Kidney (tissue), 14 donors: ENCODE measurements around the gene SLX4IP. TPM values are rescaled to one million over a fixed set of nuclear protein-coding genes. Genes with fewer than 3 reads are reported as not detected.

ENCODE experiments used
- DNase-seq, 5 donors: peaks; one replicate each; pipeline ENCODE4 v3.0.0-alpha.2; 2013 to 2020
- FAIRE-seq: peaks from 2 replicates; lab custom pipeline; 2012; peaks lifted over from hg19 to GRCh38; lab: Jason Lieb, UNC
- H3K27ac ChIP-seq, 2 donors: one replicate each; pipeline ENCODE4 v1.7.0; 2013; ENCODE audit warnings: low read depth in 2 of 2, low read length in 2 of 2, inconsistent platforms in 1 of 2
- H3K27me3 ChIP-seq: one replicate; pipeline ENCODE4 v1.7.1; 2013; ENCODE audit warnings: low read length, inconsistent platforms; ENCODE audit not compliant: control insufficient read depth, insufficient read depth
- H3K36me3 ChIP-seq, 3 donors: one replicate each; pipeline versions ENCODE4 v1.7.0 to v1.7.1; 2013; ENCODE audit warnings: low read length in 3 of 3, control low read depth in 1 of 3, inconsistent platforms in 1 of 3; ENCODE audit not compliant: insufficient read depth in 3 of 3, control insufficient read depth in 2 of 3
- H3K4me1 ChIP-seq, 3 donors: one replicate each; pipeline versions ENCODE4 v1.7.0 to v1.7.1; 2013; ENCODE audit warnings: low read length in 3 of 3, inconsistent platforms in 1 of 3, low read depth in 1 of 3; ENCODE audit not compliant: control insufficient read depth in 2 of 3, insufficient read depth in 2 of 3
- H3K4me3 ChIP-seq, 3 donors: one replicate each; pipeline versions ENCODE4 v1.7.0 to v1.8.1; 2013; ENCODE audit warnings: low read length in 3 of 3, control low read depth in 1 of 3, inconsistent platforms in 1 of 3
- H3K9ac ChIP-seq, 3 donors: one replicate each; pipeline versions ENCODE4 v1.7.0 to v1.7.1; 2013; ENCODE audit warnings: low read length in 3 of 3, control low read depth in 1 of 3, inconsistent platforms in 1 of 3
- H3K9me3 ChIP-seq, 3 donors: one replicate each; pipeline versions ENCODE4 v1.7.0 to v1.7.1; 2013; ENCODE audit warnings: low read length in 3 of 3, control low read depth in 1 of 3, inconsistent platforms in 1 of 3; ENCODE audit not compliant: control insufficient read depth in 2 of 3, insufficient read depth in 1 of 3
- intact Hi-C: fragments of 100-400 bp; cut with DNase I; formaldehyde crosslinking; loops from one replicate; pipeline ENCODE4 v1.11.1; 2022
- polyA plus RNA-seq: library from polyadenylated mRNA; stranded (reverse); fragments of 350-450 nt; fragmentation: Illumina TruSeq; extraction: RNeasy Lipid Tissue Mini Kit (QIAGEN cat#74804); gene quantifications from one replicate; pipeline ENCODE4 v1.2.3, GENCODE V29; 2014; ENCODE audit warnings: low read depth, low replicate concordance; ENCODE audit not compliant: insufficient read depth
- total RNA-seq: library from RNA; stranded (reverse); fragmentation: NEBNext Ultra II Directional; extraction: Animal tissue kit (Norgen Biotek cat#: 25700); gene quantifications from one replicate; pipeline ENCODE4 v1.2.1, GENCODE V29; 2021
- TF ChIP-seq, protein P1 (sequence below): IDR thresholded peaks from 3 replicates; pipeline ENCODE4 v1.5.1; 2012; ENCODE audit warnings: mild to moderate bottlenecking, moderate library complexity, borderline replicate concordance; ENCODE audit not compliant: insufficient read depth; ENCODE audit errors: extremely low read depth
- donor health status: control.
- donor health status: control.
- donor health status: control.
- donor health status: control.
- donor health status: control.
- donor health status: DM: yes; HTN: yes; CAD: no.
- donor health status: Normal renal cell carcinoma (clear cell type).

The SLX4IP gene
- total and polyA plus RNA-seq, 2 donors from 2014 or later = 2.6 to 7.6 TPM

DNA sequence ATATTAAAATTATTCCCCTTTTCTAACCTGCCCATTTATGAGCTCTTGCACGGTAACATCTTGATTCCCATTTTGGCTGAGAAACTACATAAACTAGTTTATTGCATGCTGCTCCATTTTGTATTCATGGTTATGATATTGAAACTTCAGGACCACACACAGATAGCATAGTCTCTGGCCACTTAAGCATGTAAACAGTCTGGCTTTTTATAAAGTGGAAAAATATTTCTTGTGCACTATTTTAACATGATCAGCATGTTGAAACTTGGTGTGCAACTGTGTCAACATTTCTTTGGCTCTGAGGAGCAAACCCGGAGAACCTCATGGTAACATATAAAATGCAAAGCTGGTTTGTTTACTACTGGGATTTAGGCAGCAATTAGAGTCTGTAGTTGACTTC, 70.7 kb downstream of the SLX4IP start:
- Histone ChIP-seq H3K27ac (no peak overlapping the region), H3K4me3 (no peak overlapping the region), H3K9me3 (no peaks in the 10 kb centered on the region), H3K27me3 (no peaks in the 10 kb centered on the region), H3K9ac (no peak overlapping the region), H3K36me3 (no peaks in the 10 kb centered on the region), H3K4me1 (peaks cover 0 to 16% (median 9%) of the 10 kb centered on the region in 3 donors)
- DNase-seq (peak in 1 of 5 donors; percentile 54), FAIRE-seq (no peak)
- TF ChIP-seq, protein P1, sequence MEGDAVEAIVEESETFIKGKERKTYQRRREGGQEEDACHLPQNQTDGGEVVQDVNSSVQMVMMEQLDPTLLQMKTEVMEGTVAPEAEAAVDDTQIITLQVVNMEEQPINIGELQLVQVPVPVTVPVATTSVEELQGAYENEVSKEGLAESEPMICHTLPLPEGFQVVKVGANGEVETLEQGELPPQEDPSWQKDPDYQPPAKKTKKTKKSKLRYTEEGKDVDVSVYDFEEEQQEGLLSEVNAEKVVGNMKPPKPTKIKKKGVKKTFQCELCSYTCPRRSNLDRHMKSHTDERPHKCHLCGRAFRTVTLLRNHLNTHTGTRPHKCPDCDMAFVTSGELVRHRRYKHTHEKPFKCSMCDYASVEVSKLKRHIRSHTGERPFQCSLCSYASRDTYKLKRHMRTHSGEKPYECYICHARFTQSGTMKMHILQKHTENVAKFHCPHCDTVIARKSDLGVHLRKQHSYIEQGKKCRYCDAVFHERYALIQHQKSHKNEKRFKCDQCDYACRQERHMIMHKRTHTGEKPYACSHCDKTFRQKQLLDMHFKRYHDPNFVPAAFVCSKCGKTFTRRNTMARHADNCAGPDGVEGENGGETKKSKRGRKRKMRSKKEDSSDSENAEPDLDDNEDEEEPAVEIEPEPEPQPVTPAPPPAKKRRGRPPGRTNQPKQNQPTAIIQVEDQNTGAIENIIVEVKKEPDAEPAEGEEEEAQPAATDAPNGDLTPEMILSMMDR = no peak
- intact Hi-C loops = no loop called here

DNA sequence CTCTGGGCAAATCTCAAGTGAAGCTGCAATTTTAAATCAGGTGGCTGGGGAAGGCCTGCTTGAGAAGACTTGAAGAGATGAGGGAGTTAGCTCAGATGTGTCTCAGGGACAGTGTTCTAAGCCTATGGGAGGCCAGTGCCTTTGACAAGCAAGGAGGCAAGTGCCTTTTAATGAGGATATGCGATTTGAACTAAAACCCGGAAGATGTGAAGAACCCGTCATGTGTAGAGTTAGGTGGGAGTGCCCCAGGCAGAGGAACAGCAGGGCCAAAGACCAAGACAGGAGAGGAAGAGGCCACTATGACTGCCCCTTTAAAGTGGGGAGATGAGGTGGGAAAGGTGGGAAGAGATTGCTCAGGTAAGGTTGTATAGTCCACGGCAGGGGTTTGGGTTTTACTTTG, 71.9 kb downstream of the SLX4IP start:
- FAIRE-seq (no peak), DNase-seq (peak in 1 of 5 donors; percentile 16)
- Histone ChIP-seq H3K9ac (no peak overlapping the region), H3K27me3 (no peaks in the 10 kb centered on the region), H3K27ac (no peak overlapping the region), H3K4me1 (peaks cover 0 to 20% (median 9%) of the 10 kb centered on the region in 3 donors), H3K4me3 (no peak overlapping the region), H3K9me3 (no peaks in the 10 kb centered on the region), H3K36me3 (no peaks in the 10 kb centered on the region)
- intact Hi-C loops = no loop called here
- TF ChIP-seq, protein P1 = no peak

DNA sequence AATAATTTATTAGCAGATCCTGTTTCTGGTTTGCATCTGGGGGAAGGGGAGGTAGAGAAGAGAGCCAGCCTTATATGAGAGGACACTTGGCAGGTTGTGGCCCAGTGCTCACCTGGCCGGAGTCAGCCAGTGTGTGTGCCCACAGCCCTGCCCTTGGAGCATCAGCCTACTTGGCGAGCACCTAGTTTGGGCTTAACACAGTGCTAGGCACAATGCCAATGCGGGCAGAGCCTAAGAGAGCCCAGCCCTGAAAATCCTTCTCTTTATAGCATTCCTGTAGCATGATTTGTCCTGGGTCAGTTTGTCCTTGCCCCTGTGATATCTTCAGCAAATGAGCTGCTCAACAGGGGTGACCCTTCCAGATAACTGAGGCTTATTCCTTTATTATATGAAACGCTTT, 73.0 kb downstream of the SLX4IP start:
- H3K27ac ChIP-seq = no peak overlapping the region

More for the DNA sequence above, 73.0 kb downstream of the SLX4IP start:
- Histone ChIP-seq H3K9me3 (no peaks in the 10 kb centered on the region), H3K27me3 (no peaks in the 10 kb centered on the region), H3K4me1 (peaks cover 0 to 18% (median 9%) of the 10 kb centered on the region in 3 donors), H3K9ac (peak overlapping the region in 1 of 3 donors; percentile 6), H3K4me3 (no peak overlapping the region), H3K36me3 (no peaks in the 10 kb centered on the region)
- DNase-seq (peak in 1 of 5 donors; percentile 13), FAIRE-seq (no peak)
- intact Hi-C loops = no loop called here
- TF ChIP-seq, protein P1 = no peak
